HepG2 (cell line): Measurements from ENCODE around the gene CERS5. TPM values are rescaled to one million over a fixed set of nuclear protein-coding genes. Genes with fewer than 3 reads are reported as not detected.

Experiments
- AGO2 ChIP-seq: fragments of 200-400 bp; formaldehyde crosslinking; optimal IDR thresholded peaks from 2 replicates; pipeline ENCODE3; 2017; ENCODE audit warnings: mild to moderate bottlenecking, low read depth, low read length, moderate library complexity
- ATF7 ChIP-seq, 2 experiments: fragments of 450-650 bp in 1 of 2; sonication (generic) in 1 of 2; formaldehyde crosslinking in 1 of 2; IDR thresholded peaks; 2 replicates each; pipeline versions ENCODE4 v1.4.0 to v1.6.1; 2016 to 2020; ENCODE audit warnings: antibody characterized with exemption in 1 of 2, mild to moderate bottlenecking in 1 of 2, missing genetic modification reagents in 1 of 2
- BORCS8-MEF2B ChIP-seq: sonication (generic); formaldehyde crosslinking; IDR thresholded peaks from 2 replicates; pipeline ENCODE4 v1.8.0; 2022; ENCODE audit warnings: mild to moderate bottlenecking, missing genetic modification reagents
- CBFB ChIP-seq: sonication (generic); formaldehyde crosslinking; IDR thresholded peaks from 2 replicates; pipeline ENCODE4 v1.4.0; 2020; ENCODE audit warnings: missing genetic modification reagents
- ESRRA ChIP-seq: sonication (generic); formaldehyde crosslinking; IDR thresholded peaks from 2 replicates; pipeline ENCODE4 v1.5.1; 2020; ENCODE audit warnings: mild to moderate bottlenecking, low read depth, missing genetic modification reagents
- FOXP1 ChIP-seq, 2 experiments: fragments of 450-650 bp in 1 of 2; IDR thresholded peaks; 2 replicates each; pipeline ENCODE4 v1.6.1; 2017 to 2018; ENCODE audit warnings: antibody characterized with exemption in 1 of 2
- HMG20A ChIP-seq: IDR thresholded peaks from 2 replicates; pipeline ENCODE4 v1.6.1; 2016; ENCODE audit warnings: borderline replicate concordance
- LRRFIP1 ChIP-seq: sonication (generic); formaldehyde crosslinking; conservative IDR thresholded peaks from 2 replicates; pipeline ENCODE4 v1.4.0; 2020; ENCODE audit warnings: missing genetic modification reagents
- MZF1 ChIP-seq: sonication (generic); formaldehyde crosslinking; IDR thresholded peaks from 2 replicates; pipeline ENCODE4 v1.8.1; 2023; ENCODE audit warnings: mild to moderate bottlenecking, missing genetic modification reagents, borderline replicate concordance
- NCOA5 ChIP-seq: sonication (generic); formaldehyde crosslinking; IDR thresholded peaks from 2 replicates; pipeline ENCODE4 v1.4.0; 2020; ENCODE audit warnings: missing genetic modification reagents
- NFE2L1 ChIP-seq: sonication (generic); formaldehyde crosslinking; IDR thresholded peaks from 2 replicates; pipeline ENCODE4 v1.4.0; 2020; ENCODE audit warnings: missing genetic modification reagents, mild to moderate bottlenecking, borderline replicate concordance
- NFIC ChIP-seq: IDR thresholded peaks from 2 replicates; pipeline ENCODE4 v1.6.1; 2012; ENCODE audit warnings: mild to moderate bottlenecking, low read length, inconsistent platforms
- POGZ ChIP-seq: sonication (generic); formaldehyde crosslinking; IDR thresholded peaks from 2 replicates; pipeline ENCODE4 v1.4.0; 2020; ENCODE audit warnings: mild to moderate bottlenecking, missing genetic modification reagents
- POLR2AphosphoS2 ChIP-seq: IDR thresholded peaks from 2 replicates; pipeline ENCODE4 v1.6.1; 2011; ENCODE audit warnings: low read depth, low read length, improper control_type of control experiment
- RCOR2 ChIP-seq: IDR thresholded peaks from 2 replicates; pipeline ENCODE4 v1.6.1; 2016; ENCODE audit warnings: missing biosample characterization, missing genetic modification reagents
- SIX1 ChIP-seq: sonication (generic); formaldehyde crosslinking; IDR thresholded peaks from 2 replicates; pipeline ENCODE4 v1.4.0; 2020; ENCODE audit warnings: missing genetic modification reagents, borderline replicate concordance
- SIX4 ChIP-seq: sonication (generic); formaldehyde crosslinking; IDR thresholded peaks from 2 replicates; pipeline ENCODE4 v1.4.0; 2020; ENCODE audit warnings: missing genetic modification reagents
- SP1 ChIP-seq, 2 experiments: fragments of 450-650 bp in 1 of 2; sonication (generic) in 1 of 2; formaldehyde crosslinking in 1 of 2; IDR thresholded peaks; 2 replicates each; pipeline versions ENCODE4 v1.4.0 to v1.6.1; 2016 to 2020; ENCODE audit warnings: missing genetic modification reagents in 1 of 2
- TCF7L2 ChIP-seq: IDR thresholded peaks from 2 replicates; pipeline ENCODE4 v1.6.1; 2011; ENCODE audit warnings: mild to moderate bottlenecking, low read depth, low read length, moderate library complexity
- ZBTB1 ChIP-seq: sonication (generic); formaldehyde crosslinking; IDR thresholded peaks from 2 replicates; pipeline ENCODE4 v1.4.0; 2020; ENCODE audit warnings: missing genetic modification reagents, borderline replicate concordance
- ZFY ChIP-seq: sonication (generic); formaldehyde crosslinking; IDR thresholded peaks from 2 replicates; pipeline ENCODE4 v1.4.0; 2020; ENCODE audit warnings: missing genetic modification reagents
- ZNF10 ChIP-seq: sonication (generic); formaldehyde crosslinking; IDR thresholded peaks from 2 replicates; pipeline ENCODE4 v1.4.0; 2020; ENCODE audit warnings: mild to moderate bottlenecking, low read depth, missing genetic modification reagents, borderline replicate concordance
- ZNF263 ChIP-seq: sonication (generic); formaldehyde crosslinking; IDR thresholded peaks from 2 replicates; pipeline ENCODE4 v1.4.0; 2020; ENCODE audit warnings: missing genetic modification reagents
- ZNF343 ChIP-seq: sonication (generic); formaldehyde crosslinking; IDR thresholded peaks from 2 replicates; pipeline ENCODE4 v1.4.0; 2020; ENCODE audit warnings: mild to moderate bottlenecking, missing genetic modification reagents
- ZNF441 ChIP-seq: sonication (generic); formaldehyde crosslinking; IDR thresholded peaks from 2 replicates; pipeline ENCODE4 v1.7.0; 2021; ENCODE audit warnings: missing genetic modification reagents, borderline replicate concordance
- ZNF543 ChIP-seq: sonication (generic); formaldehyde crosslinking; IDR thresholded peaks from 2 replicates; pipeline ENCODE4 v1.4.0; 2020; ENCODE audit warnings: mild to moderate bottlenecking, missing genetic modification reagents
- ZSCAN22 ChIP-seq: sonication (generic); formaldehyde crosslinking; IDR thresholded peaks from 2 replicates; pipeline ENCODE4 v1.4.0; 2020; ENCODE audit warnings: mild to moderate bottlenecking, missing genetic modification reagents
- ZSCAN9 ChIP-seq: IDR thresholded peaks from 2 replicates; pipeline ENCODE4 v1.6.1; 2016; ENCODE audit warnings: borderline replicate concordance
- polyA plus RNA-seq, 8 experiments: library from polyadenylated mRNA; depleted of rRNA in 3 of 8; stranded (reverse) in 7 of 8; unstranded in 1 of 8; fragments of >200 nt; fragmentation: Illumina TruSeq in 4 of 8; extraction: Trizol in 4 of 8; gene quantifications; 2 replicates each; pipeline versions ENCODE4 v1.2.1 to v1.2.3, GENCODE V29; 2011 to 2016; ENCODE audit warnings: low read depth in 4 of 8, missing spikeins in 1 of 8, mixed read lengths in 1 of 8; ENCODE audit not compliant: insufficient read depth in 1 of 8
- total RNA-seq, 5 experiments: library from RNA; depleted of rRNA; stranded (reverse); fragments of >200 nt; fragmentation: Illumina TruSeq; extraction: Trizol; gene quantifications; 2 replicates each; pipeline ENCODE4 v1.2.3, GENCODE V29; 2016; ENCODE audit warnings: low read depth in 1 of 5

The CERS5 gene
- total and polyA plus RNA-seq, 2 of the 13 experiments (the other 11 are each of a cell fraction or from before 2014, with no cell fraction given) = 22.3 to 48.8 TPM

GRCh38 chr12:50103767-50104321 is 63.3 kb downstream of the CERS5 start, which contains the start of gene GPD1 (continued):
- TF ChIP-seq FOXP1 (IDR thresholded peaks at IDR 0.05) = no peak
- no peak for TF ChIP-seq FOXP1 (CRISPR knock-in tag; IDR thresholded peaks at IDR 0.05)
- no peak for TF ChIP-seq ZNF343 (CRISPR knock-in tag)
- TF ChIP-seq SIX4 (CRISPR knock-in tag) = no peak
- TF ChIP-seq CBFB (CRISPR knock-in tag) = no peak
- no peak for TF ChIP-seq RCOR2 (CRISPR knock-in tag)
- no peak for TF ChIP-seq LRRFIP1 (CRISPR knock-in tag)
- no peak for TF ChIP-seq ZSCAN22 (CRISPR knock-in tag)
- no peak for TF ChIP-seq ZNF441 (CRISPR knock-in tag)
- TF ChIP-seq NFE2L1 = no peak
- no peak for TF ChIP-seq ZSCAN9
- no peak for TF ChIP-seq SIX1
- no peak for TF ChIP-seq ZBTB1 (CRISPR knock-in tag)
- no peak for TF ChIP-seq ZFY (CRISPR knock-in tag)
- TF ChIP-seq NFIC = no peak
- TF ChIP-seq ZNF543 (CRISPR knock-in tag) = no peak
- TF ChIP-seq AGO2 = peak; percentile 81
- no peak for TF ChIP-seq ATF7 (IDR thresholded peaks at IDR 0.05)
- no peak for TF ChIP-seq ATF7 (CRISPR knock-in tag; IDR thresholded peaks at IDR 0.05)
- TF ChIP-seq MZF1 (CRISPR knock-in tag) = no peak
- no peak for TF ChIP-seq SP1 (IDR thresholded peaks at IDR 0.05)
- peak; percentile 54; the same call in 1 of the 2 replicates for TF ChIP-seq SP1 (CRISPR knock-in tag; IDR thresholded peaks at IDR 0.05)
- TF ChIP-seq ZNF10 (CRISPR knock-in tag) = no peak
- no peak for TF ChIP-seq NCOA5 (CRISPR knock-in tag)
- 0 out of 2 replicates have a peak, but pooled peaks have one; percentile 12 for TF ChIP-seq HMG20A (CRISPR knock-in tag)
- no peak for TF ChIP-seq ESRRA (CRISPR knock-in tag)
- TF ChIP-seq BORCS8-MEF2B (CRISPR knock-in tag) = 0 out of 2 replicates have a peak, but pooled peaks have one; percentile 21
- TF ChIP-seq POLR2AphosphoS2 = no peak
- TF ChIP-seq ZNF263 (CRISPR knock-in tag) = 0 out of 2 replicates have a peak, but pooled peaks have one; percentile 32
- no peak for TF ChIP-seq TCF7L2
- no peak for TF ChIP-seq POGZ (CRISPR knock-in tag)
